H9 (cell line): ENCODE data around the gene MAP2. TPM values are rescaled to one million over a fixed set of nuclear protein-coding genes. Genes with fewer than 3 reads are reported as not detected.

ENCODE experiments used
- DNase-seq: peaks from one replicate; pipeline ENCODE4 v3.0.0-alpha.2; 2017
- H2AFZ ChIP-seq: one replicate; pipeline ENCODE4 v1.6.1; 2013; ENCODE audit warnings: mild to moderate bottlenecking, low read length, control low read depth, moderate library complexity
- H2AK5ac ChIP-seq: 2 replicates; pipeline ENCODE4 v1.6.1; 2013; ENCODE audit warnings: low read length, control low read depth, mixed read lengths; ENCODE audit not compliant: insufficient read length
- H2BK120ac ChIP-seq: one replicate; pipeline ENCODE4 v1.6.1; 2013; ENCODE audit warnings: low read depth, mild to moderate bottlenecking, low read length, control low read depth, inconsistent platforms; ENCODE audit not compliant: poor library complexity, severe bottlenecking
- H2BK12ac ChIP-seq: 2 replicates; pipeline ENCODE4 v1.6.1; 2013; ENCODE audit warnings: low read length, control low read depth, mixed read lengths, low read depth; ENCODE audit not compliant: insufficient read length
- H2BK15ac ChIP-seq: 2 replicates; pipeline ENCODE4 v1.6.1; 2013; ENCODE audit warnings: low read depth, low read length, control low read depth
- H2BK20ac ChIP-seq: one replicate; pipeline ENCODE4 v1.6.1; 2013; ENCODE audit warnings: low read depth, mild to moderate bottlenecking, low read length, control low read depth, inconsistent platforms; ENCODE audit not compliant: poor library complexity, severe bottlenecking
- H2BK5ac ChIP-seq: 2 replicates; pipeline ENCODE4 v1.6.1; 2013; ENCODE audit warnings: low read length, control low read depth, mixed read lengths; ENCODE audit not compliant: insufficient read length
- H3K14ac ChIP-seq: 2 replicates; pipeline ENCODE4 v1.6.1; 2013; ENCODE audit warnings: low read length, control low read depth; ENCODE audit not compliant: insufficient read depth
- H3K18ac ChIP-seq: 2 replicates; pipeline ENCODE4 v1.6.1; 2013; ENCODE audit warnings: low read depth, mild to moderate bottlenecking, mixed read lengths, low read length, control low read depth; ENCODE audit not compliant: insufficient read length
- H3K23ac ChIP-seq: 2 replicates; pipeline ENCODE4 v1.6.1; 2013; ENCODE audit warnings: low read length, control low read depth, mixed read lengths, low read depth; ENCODE audit not compliant: insufficient read length
- H3K23me2 ChIP-seq: 2 replicates; pipeline ENCODE4 v1.6.1; 2013; ENCODE audit warnings: low read depth, mild to moderate bottlenecking, mixed read lengths, low read length, control low read depth; ENCODE audit not compliant: insufficient read length, poor library complexity, severe bottlenecking
- H3K27ac ChIP-seq: 2 replicates; pipeline ENCODE4 v1.5.1; 2013; ENCODE audit warnings: low read length, control low read depth, mixed read lengths, low read depth; ENCODE audit not compliant: insufficient read length
- H3K27me3 ChIP-seq: 2 replicates; pipeline ENCODE4 v1.6.1; 2013; ENCODE audit warnings: low read length, control low read depth, inconsistent platforms; ENCODE audit not compliant: insufficient read depth
- H3K4ac ChIP-seq: 2 replicates; pipeline ENCODE4 v1.6.1; 2013; ENCODE audit warnings: low read depth, mild to moderate bottlenecking, control low read depth, inconsistent platforms, low read length, moderate library complexity
- H3K4me1 ChIP-seq: 2 replicates; pipeline ENCODE4 v1.6.1; 2013; ENCODE audit warnings: low read length, control low read depth, inconsistent platforms; ENCODE audit not compliant: insufficient read depth
- H3K4me2 ChIP-seq: 2 replicates; pipeline ENCODE4 v1.6.1; 2013; ENCODE audit warnings: low read length, control low read depth, mixed read lengths; ENCODE audit not compliant: insufficient read length, insufficient read depth
- H3K56ac ChIP-seq: 2 replicates; pipeline ENCODE4 v1.6.1; 2013; ENCODE audit warnings: low read depth, mild to moderate bottlenecking, mixed read lengths, low read length, control low read depth; ENCODE audit not compliant: insufficient read length
- H3K79me1 ChIP-seq: 2 replicates; pipeline ENCODE4 v1.6.1; 2013; ENCODE audit warnings: low read depth, mild to moderate bottlenecking, moderate library complexity, low read length, control low read depth, inconsistent platforms; ENCODE audit not compliant: insufficient read depth, poor library complexity, severe bottlenecking
- H3K79me2 ChIP-seq: 2 replicates; pipeline ENCODE4 v1.6.1; 2013; ENCODE audit warnings: low read length, control low read depth, inconsistent platforms; ENCODE audit not compliant: insufficient read depth
- H3K9ac ChIP-seq: 2 replicates; pipeline ENCODE4 v1.6.1; 2013; ENCODE audit warnings: low read length, control low read depth, mixed read lengths; ENCODE audit not compliant: insufficient read length; ENCODE audit errors: extremely low read depth
- H3K9me3 ChIP-seq: one replicate; pipeline ENCODE4 v1.6.1; 2013; ENCODE audit warnings: low read depth, low read length, inconsistent platforms; ENCODE audit not compliant: control insufficient read depth
- H3T11ph ChIP-seq: one replicate; pipeline ENCODE4 v1.6.1; 2013; ENCODE audit warnings: mild to moderate bottlenecking, low read length, control low read depth, inconsistent platforms
- H4K20me1 ChIP-seq: one replicate; pipeline ENCODE4 v1.6.1; 2013; ENCODE audit not compliant: control insufficient read depth, insufficient read length, insufficient read depth
- H4K5ac ChIP-seq: 2 replicates; pipeline ENCODE4 v1.6.1; 2013; ENCODE audit warnings: low read depth, mild to moderate bottlenecking, mixed read lengths, low read length, control low read depth; ENCODE audit not compliant: insufficient read length
- H4K8ac ChIP-seq: replicated peaks from 2 replicates; pipeline ENCODE4 v1.6.1; 2013; ENCODE audit warnings: low read length, control low read depth, mixed read lengths, low read depth; ENCODE audit not compliant: insufficient read length
- H4K91ac ChIP-seq: 2 replicates; pipeline ENCODE4 v1.6.1; 2013; ENCODE audit warnings: low read depth, mild to moderate bottlenecking, moderate library complexity, mixed read lengths, low read length, control low read depth; ENCODE audit not compliant: insufficient read length
- H3K27ac Mint-ChIP-seq, 3 experiments: 2 replicates in 2 of 3; 3 replicates in 1 of 3; pipeline ENCODE4 v1.8.0; 2020 to 2021; ENCODE audit warnings: mixed read lengths in 3 of 3, mild to moderate bottlenecking in 1 of 3, moderate library complexity in 1 of 3
- H3K27me3 Mint-ChIP-seq: 2 replicates; pipeline ENCODE4 v1.8.0; 2021; ENCODE audit warnings: low read depth, mild to moderate bottlenecking, moderate library complexity, mixed read lengths
- H3K36me3 Mint-ChIP-seq, 3 experiments: 2 replicates in 2 of 3; 3 replicates in 1 of 3; pipeline ENCODE4 v1.8.0; 2020 to 2021; ENCODE audit warnings: low read depth in 3 of 3, mixed read lengths in 3 of 3; ENCODE audit not compliant: insufficient read depth in 1 of 3
- H3K4me1 Mint-ChIP-seq, 2 experiments: 2 replicates each; pipeline ENCODE4 v1.8.0; 2020; ENCODE audit warnings: mixed read lengths in 2 of 2
- H3K4me3 Mint-ChIP-seq, 2 experiments: 2 replicates in 1 of 2; 3 replicates in 1 of 2; pipeline ENCODE4 v1.8.0; 2020 to 2021; ENCODE audit warnings: mild to moderate bottlenecking in 2 of 2, mixed read lengths in 2 of 2, moderate library complexity in 1 of 2
- H3K9me3 Mint-ChIP-seq, 2 experiments: 2 replicates in 1 of 2; 3 replicates in 1 of 2; pipeline ENCODE4 v1.8.0; 2020; ENCODE audit warnings: mild to moderate bottlenecking in 2 of 2, mixed read lengths in 2 of 2, moderate library complexity in 1 of 2
- total RNA-seq: library from RNA; stranded (reverse); gene quantifications from 2 replicates; pipeline ENCODE4 v1.2.1, GENCODE V29; 2021
- TF ChIP-seq, protein P1 (sequence below): fragments of 200-600 bp; sonication (generic); conservative IDR thresholded peaks from 3 replicates; pipeline ENCODE4 v1.8.0; 2021; ENCODE audit warnings: antibody characterized with exemption, mild to moderate bottlenecking

The MAP2 gene
- total RNA-seq, 1 experiment from 2014 or later, result 0.87 TPM

DNA sequence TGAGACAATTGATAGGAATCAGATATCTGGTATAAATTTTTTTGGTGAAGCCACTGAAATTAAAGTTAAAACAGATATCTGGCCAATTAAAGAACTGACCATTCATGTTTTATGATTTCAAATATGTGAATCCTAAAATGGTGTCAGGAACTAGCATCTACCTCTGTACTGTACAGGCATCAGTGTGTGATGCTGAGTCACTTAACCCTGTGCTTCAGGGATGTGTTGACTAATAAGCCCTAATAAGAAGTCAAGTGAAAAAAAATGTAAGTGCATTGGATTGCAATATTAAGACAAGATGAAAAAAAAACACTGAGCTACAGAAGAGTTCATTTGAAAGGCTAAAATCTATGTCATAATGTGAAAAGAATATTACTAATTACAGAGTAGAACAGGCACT, 338.7 kb downstream of the MAP2 start:
- Histone ChIP-seq H3K27ac (no peak overlapping the region), H4K91ac (no peak overlapping the region), H4K20me1 (no peaks in the 10 kb centered on the region), H3K79me2 (no peaks in the 10 kb centered on the region), H2BK15ac (no peak overlapping the region), H2BK5ac (no peak overlapping the region), H2BK12ac (no peak overlapping the region), H3K18ac (no peak overlapping the region), H2BK20ac (no peak overlapping the region), H3K9ac (no peak overlapping the region), H3K23me2 (no peaks in the 10 kb centered on the region), H3K79me1 (no peaks in the 10 kb centered on the region), H2AK5ac (no peak overlapping the region), H3K14ac (no peak overlapping the region), H2AFZ (no peak overlapping the region), H3K9me3 (no peaks in the 10 kb centered on the region), H3T11ph (no peak overlapping the region), H3K4me1 (no peaks in the 10 kb centered on the region), H4K5ac (no peak overlapping the region), H3K4me2 (no peak overlapping the region), H2BK120ac (no peak overlapping the region), H3K4ac (no peak overlapping the region), H3K23ac (no peak overlapping the region), H3K56ac (no peak overlapping the region), H4K8ac (no peak overlapping the region), H3K27me3 (peaks cover 48% of the 10 kb centered on the region)
- DNase-seq, result no peak
- peaks cover 1 to 2% of the 10 kb centered on the region in 2 experiments; a peak in 3 of 4 replicates for H3K4me1 Mint-ChIP-seq
- no peaks in the 10 kb centered on the region for H3K36me3 Mint-ChIP-seq
- peaks cover 98% of the 10 kb centered on the region for H3K27me3 Mint-ChIP-seq
- H3K9me3 Mint-ChIP-seq, result peaks cover 2 to 17% of the 10 kb centered on the region in 2 experiments; a peak in 3 of 5 replicates
- no peak overlapping the region for H3K4me3 Mint-ChIP-seq
- TF ChIP-seq, protein P1, sequence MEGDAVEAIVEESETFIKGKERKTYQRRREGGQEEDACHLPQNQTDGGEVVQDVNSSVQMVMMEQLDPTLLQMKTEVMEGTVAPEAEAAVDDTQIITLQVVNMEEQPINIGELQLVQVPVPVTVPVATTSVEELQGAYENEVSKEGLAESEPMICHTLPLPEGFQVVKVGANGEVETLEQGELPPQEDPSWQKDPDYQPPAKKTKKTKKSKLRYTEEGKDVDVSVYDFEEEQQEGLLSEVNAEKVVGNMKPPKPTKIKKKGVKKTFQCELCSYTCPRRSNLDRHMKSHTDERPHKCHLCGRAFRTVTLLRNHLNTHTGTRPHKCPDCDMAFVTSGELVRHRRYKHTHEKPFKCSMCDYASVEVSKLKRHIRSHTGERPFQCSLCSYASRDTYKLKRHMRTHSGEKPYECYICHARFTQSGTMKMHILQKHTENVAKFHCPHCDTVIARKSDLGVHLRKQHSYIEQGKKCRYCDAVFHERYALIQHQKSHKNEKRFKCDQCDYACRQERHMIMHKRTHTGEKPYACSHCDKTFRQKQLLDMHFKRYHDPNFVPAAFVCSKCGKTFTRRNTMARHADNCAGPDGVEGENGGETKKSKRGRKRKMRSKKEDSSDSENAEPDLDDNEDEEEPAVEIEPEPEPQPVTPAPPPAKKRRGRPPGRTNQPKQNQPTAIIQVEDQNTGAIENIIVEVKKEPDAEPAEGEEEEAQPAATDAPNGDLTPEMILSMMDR, result no peak
- H3K27ac Mint-ChIP-seq, result no peak overlapping the region
